Activated gamma-delta T cell (primary cell): ENCODE results near the gene SIGLEC14.

ENCODE experiments used
- DNase-seq: peaks from one replicate; lab custom pipeline; 2025; lab: John Stamatoyannopoulos, UW

SIGLEC14 gene

GRCh38 chr19:51614789-51615188, 31.8 kb downstream of the SIGLEC14 start:
- DNase-seq = no peak

- no peak for DNase-seq
Measured at GRCh38 chr19:51610576-51610975, 36.0 kb downstream of the SIGLEC14 start.

- DNase-seq = no peak
Measured at GRCh38 chr19:51607920-51608562, 38.6 kb downstream of the SIGLEC14 start.

GRCh38 chr19:51607077-51607476, 39.5 kb downstream of the SIGLEC14 start:
- DNase-seq = no peak

- no peak for DNase-seq
Measured at GRCh38 chr19:51602189-51602854, 44.3 kb downstream of the SIGLEC14 start.

GRCh38 chr19:51600940-51601580, 45.6 kb downstream of the SIGLEC14 start:
- peak; percentile 23 for DNase-seq

- DNase-seq = no peak
Measured at GRCh38 chr19:51599084-51599483, 47.5 kb downstream of the SIGLEC14 start.

- DNase-seq = no peak
Measured at GRCh38 chr19:51598159-51598915, 48.3 kb downstream of the SIGLEC14 start.

GRCh38 chr19:51595190-51596175, 51.1 kb downstream of the SIGLEC14 start:
- DNase-seq = no peak

GRCh38 chr19:51594774-51595109, 51.9 kb downstream of the SIGLEC14 start:
- no peak for DNase-seq

GRCh38 chr19:51593969-51594773, 52.5 kb downstream of the SIGLEC14 start:
- peak; percentile 93 for DNase-seq

GRCh38 chr19:51593138-51593890, 53.3 kb downstream of the SIGLEC14 start:
- DNase-seq = no peak
